Measurements from ENCODE around the gene SLC22A1.
"Not testable (repeated sequence)": the region's sequence is repeated elsewhere in the genome, so short reads cannot be mapped to it uniquely, and the experiment has no call there.

The SLC22A1 gene

GRCh38 chr6:160121558-160121957, at the start of gene SLC22A1:
TSS of gene SLC22A1 (plus strand) at chr6:160121815. CDS start at chr6:160121936, 121 bp downstream.
- DNase-seq (ENCODE audit: low read depth), result no peak

- DNase-seq (ENCODE audit: low read depth), result no peak
These were observed 48.3 kb upstream of the SLC22A1 start for GRCh38 chr6:160073272-160073671.

- DNase-seq (ENCODE audit: low read depth), result no peak
These were observed 45.6 kb upstream of the SLC22A1 start for GRCh38 chr6:160076009-160076408.

- no peak for DNase-seq (ENCODE audit: low read depth)
These were observed 44.6 kb upstream of the SLC22A1 start for GRCh38 chr6:160077024-160077423.

GRCh38 chr6:160077526-160077925, 44.1 kb upstream of the SLC22A1 start:
- DNase-seq (ENCODE audit: low read depth), result peak; percentile 12

- DNase-seq (ENCODE audit: low read depth), result no peak
These were observed 42.5 kb upstream of the SLC22A1 start for GRCh38 chr6:160078883-160079685.

GRCh38 chr6:160079686-160080043, 42.0 kb upstream of the SLC22A1 start:
- DNase-seq (ENCODE audit: low read depth), result no peak

- DNase-seq (ENCODE audit: low read depth), result no peak
These were observed 41.5 kb upstream of the SLC22A1 start for GRCh38 chr6:160080097-160080496.

- no peak for DNase-seq (ENCODE audit: low read depth)
These were observed 40.2 kb upstream of the SLC22A1 start for GRCh38 chr6:160081398-160081797.

- DNase-seq (ENCODE audit: low read depth), result no peak
These were observed 39.0 kb upstream of the SLC22A1 start for GRCh38 chr6:160082627-160083026.

- DNase-seq (ENCODE audit: low read depth), result no peak
These were observed 37.3 kb upstream of the SLC22A1 start for GRCh38 chr6:160084198-160084776.

GRCh38 chr6:160085226-160085625, 36.4 kb upstream of the SLC22A1 start:
- DNase-seq (ENCODE audit: low read depth), result no peak

- no peak for DNase-seq (ENCODE audit: low read depth)
These were observed 35.7 kb upstream of the SLC22A1 start for GRCh38 chr6:160085713-160086505.

- no peak for DNase-seq (ENCODE audit: low read depth)
These were observed 34.9 kb upstream of the SLC22A1 start for GRCh38 chr6:160086754-160087153.

- DNase-seq (ENCODE audit: low read depth), result peak; percentile 85
These were observed 33.4 kb upstream of the SLC22A1 start for GRCh38 chr6:160088069-160088783.

- DNase-seq (ENCODE audit: low read depth), result peak; percentile 12
These were observed 32.7 kb upstream of the SLC22A1 start for GRCh38 chr6:160088784-160089533.

- DNase-seq (ENCODE audit: low read depth), result no peak
These were observed 32.1 kb upstream of the SLC22A1 start for GRCh38 chr6:160089534-160089897.

- not testable (repeated sequence) for DNase-seq (ENCODE audit: low read depth)
These were observed 31.0 kb upstream of the SLC22A1 start for GRCh38 chr6:160090442-160091239.

- not testable (repeated sequence) for DNase-seq (ENCODE audit: low read depth)
These were observed 29.4 kb upstream of the SLC22A1 start for GRCh38 chr6:160092176-160092575.

- DNase-seq (ENCODE audit: low read depth), result no peak
These were observed 29.0 kb upstream of the SLC22A1 start for GRCh38 chr6:160092602-160093001.

GRCh38 chr6:160093061-160093460, 28.6 kb upstream of the SLC22A1 start:
- no peak for DNase-seq (ENCODE audit: low read depth)

All from GM04503 (cell line).